PFSK-1 (cell line): ENCODE measurements around the gene ZNF787.
A peak's percentile ranks its signal among the peaks of the same experiment; 100 is the strongest.

Source experiments
- FOXP2 ChIP-seq: optimal IDR thresholded peaks from 2 replicates; pipeline ENCODE3; 2011; ENCODE audit warnings: borderline replicate concordance, control low read depth, inconsistent platforms; ENCODE audit not compliant: insufficient read depth; ENCODE audit errors: extremely low read length, extremely low read depth
- POLR2AphosphoS5 ChIP-seq: IDR thresholded peaks from 2 replicates; pipeline ENCODE4 v1.6.1; 2012; ENCODE audit warnings: low read depth, mild to moderate bottlenecking, control low read depth, low read length, moderate library complexity
- REST ChIP-seq, 2 experiments: IDR thresholded peaks; 2 replicates each; pipeline versions ENCODE4 v1.6.1 to v1.8.0; 2011 to 2012; ENCODE audit warnings: low read depth in 2 of 2, low read length in 2 of 2, control low read depth in 1 of 2, inconsistent platforms in 1 of 2, mild to moderate bottlenecking in 1 of 2, moderate library complexity in 1 of 2; ENCODE audit not compliant: insufficient read depth in 1 of 2
- SIN3A ChIP-seq: IDR thresholded peaks from 2 replicates; pipeline ENCODE4 v1.6.1; 2012; ENCODE audit warnings: mild to moderate bottlenecking, low read length, moderate library complexity, borderline replicate concordance; ENCODE audit not compliant: insufficient read depth
- TAF1 ChIP-seq: IDR thresholded peaks from 2 replicates; pipeline ENCODE4 v1.6.1; 2012; ENCODE audit warnings: low read length, control low read depth, borderline replicate concordance; ENCODE audit not compliant: insufficient read depth

Gene ZNF787

GRCh38 chr19:56142897-56143434, 21.9 kb upstream of the ZNF787 start:
- TF ChIP-seq POLR2AphosphoS5, result no peak
- no peak for TF ChIP-seq REST (IDR thresholded peaks at IDR 0.05; ENCODE audit: insufficient read depth in 1 of 2, low read depth in 2 of 2, low read length in 2 of 2)
- TF ChIP-seq SIN3A, result no peak
- TF ChIP-seq FOXP2, result no peak
- TF ChIP-seq TAF1, result no peak

- TF ChIP-seq FOXP2, result no peak
- TF ChIP-seq SIN3A, result no peak
- TF ChIP-seq REST (IDR thresholded peaks at IDR 0.05; ENCODE audit: insufficient read depth in 1 of 2, low read depth in 2 of 2, low read length in 2 of 2), result no peak
- no peak for TF ChIP-seq POLR2AphosphoS5
- no peak for TF ChIP-seq TAF1
These were observed 21.1 kb upstream of the ZNF787 start for GRCh38 chr19:56142087-56142787.

GRCh38 chr19:56141417-56141993, 20.4 kb upstream of the ZNF787 start:
- TF ChIP-seq TAF1 (peak; percentile 63; the same call in 1 of the 2 replicates), FOXP2 (no peak)

- no peak for TF ChIP-seq REST (IDR thresholded peaks at IDR 0.05; ENCODE audit: insufficient read depth in 1 of 2, low read depth in 2 of 2, low read length in 2 of 2)
- no peak; the same call in 1 of the 2 replicates for TF ChIP-seq POLR2AphosphoS5
- TF ChIP-seq TAF1, result no peak
- TF ChIP-seq FOXP2, result no peak
- TF ChIP-seq SIN3A, result no peak; the same call in 1 of the 2 replicates
These were observed 19.7 kb upstream of the ZNF787 start, which contains the start of gene ZNF444 for GRCh38 chr19:56140583-56141416. Gene ZNF444, plus strand, starts transcription at chr19:56141287. Its CDS starts 5,625 bp downstream, at chr19:56146912.
